Measurements from ENCODE around the gene FAM3D.

Gene FAM3D

GRCh38 chr3:58584690-58585004 lies 81.9 kb downstream of the FAM3D start:
- DNase-seq (ENCODE audit: insufficient read length, low spot score) (no peak), FAIRE-seq (no peak)
- TF ChIP-seq, protein P1, sequence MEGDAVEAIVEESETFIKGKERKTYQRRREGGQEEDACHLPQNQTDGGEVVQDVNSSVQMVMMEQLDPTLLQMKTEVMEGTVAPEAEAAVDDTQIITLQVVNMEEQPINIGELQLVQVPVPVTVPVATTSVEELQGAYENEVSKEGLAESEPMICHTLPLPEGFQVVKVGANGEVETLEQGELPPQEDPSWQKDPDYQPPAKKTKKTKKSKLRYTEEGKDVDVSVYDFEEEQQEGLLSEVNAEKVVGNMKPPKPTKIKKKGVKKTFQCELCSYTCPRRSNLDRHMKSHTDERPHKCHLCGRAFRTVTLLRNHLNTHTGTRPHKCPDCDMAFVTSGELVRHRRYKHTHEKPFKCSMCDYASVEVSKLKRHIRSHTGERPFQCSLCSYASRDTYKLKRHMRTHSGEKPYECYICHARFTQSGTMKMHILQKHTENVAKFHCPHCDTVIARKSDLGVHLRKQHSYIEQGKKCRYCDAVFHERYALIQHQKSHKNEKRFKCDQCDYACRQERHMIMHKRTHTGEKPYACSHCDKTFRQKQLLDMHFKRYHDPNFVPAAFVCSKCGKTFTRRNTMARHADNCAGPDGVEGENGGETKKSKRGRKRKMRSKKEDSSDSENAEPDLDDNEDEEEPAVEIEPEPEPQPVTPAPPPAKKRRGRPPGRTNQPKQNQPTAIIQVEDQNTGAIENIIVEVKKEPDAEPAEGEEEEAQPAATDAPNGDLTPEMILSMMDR (IDR thresholded peaks at IDR 0.05; ENCODE audit: insufficient read depth, missing control alignments), result no peak

Measured in D721Med (cell line).